ENCODE measurements around the gene TENM3.

TENM3 gene

GRCh38 chr4:182555997-182556418 lies 312.8 kb downstream of the TENM3 start:
- no peak for TF ChIP-seq ARNTL (CRISPR knock-in tag; IDR thresholded peaks at IDR 0.05; ENCODE audit: borderline replicate concordance, low read depth)
- no peak for TF ChIP-seq ZFP30 (CRISPR knock-in tag; IDR thresholded peaks at IDR 0.05)
- no peak for TF ChIP-seq ZNF565 (CRISPR knock-in tag; conservative IDR thresholded peaks at IDR 0.05; ENCODE audit: low read depth)
- no peak for TF ChIP-seq OSR1 (CRISPR knock-in tag; IDR thresholded peaks at IDR 0.05)
- no peak for TF ChIP-seq ZNF70 (CRISPR knock-in tag; IDR thresholded peaks at IDR 0.05)
- TF ChIP-seq CREB5 (CRISPR knock-in tag; IDR thresholded peaks at IDR 0.05; ENCODE audit: low read depth), result no peak
- no peak for TF ChIP-seq POU6F1 (CRISPR knock-in tag; IDR thresholded peaks at IDR 0.05; ENCODE audit: borderline replicate concordance, low read depth)
- no peak for TF ChIP-seq TOX (CRISPR knock-in tag; IDR thresholded peaks at IDR 0.05; ENCODE audit: borderline replicate concordance)
- TF ChIP-seq CSDC2 (CRISPR knock-in tag; IDR thresholded peaks at IDR 0.05), result no peak
- no peak for TF ChIP-seq ZNF8 (CRISPR knock-in tag; IDR thresholded peaks at IDR 0.05)
- no peak for TF ChIP-seq TSHZ2 (CRISPR knock-in tag; IDR thresholded peaks at IDR 0.05)
- no peak for TF ChIP-seq PATZ1 (CRISPR knock-in tag; IDR thresholded peaks at IDR 0.05; ENCODE audit: borderline replicate concordance)
- peak; percentile 71 for ATAC-seq

- no peak; the same call in 2 of the 3 replicates for ATAC-seq
- TF ChIP-seq PATZ1 (CRISPR knock-in tag; IDR thresholded peaks at IDR 0.05; ENCODE audit: borderline replicate concordance) (no peak), GLIS3 (CRISPR knock-in tag; IDR thresholded peaks at IDR 0.05) (no peak), ARNTL (CRISPR knock-in tag; IDR thresholded peaks at IDR 0.05; ENCODE audit: borderline replicate concordance, low read depth) (no peak), TCF4 (CRISPR knock-in tag; IDR thresholded peaks at IDR 0.05; ENCODE audit: borderline replicate concordance) (no peak), ZFP3 (CRISPR knock-in tag; IDR thresholded peaks at IDR 0.05) (no peak), BACH2 (CRISPR knock-in tag; IDR thresholded peaks at IDR 0.05; ENCODE audit: borderline replicate concordance) (no peak), ESRRG (CRISPR knock-in tag; IDR thresholded peaks at IDR 0.05) (no peak), ZFP30 (CRISPR knock-in tag; IDR thresholded peaks at IDR 0.05) (no peak), ZNF70 (CRISPR knock-in tag; IDR thresholded peaks at IDR 0.05) (no peak), SNAI2 (CRISPR knock-in tag; IDR thresholded peaks at IDR 0.05) (no peak)
Observed at GRCh38 chr4:182556580-182556979, 313.4 kb downstream of the TENM3 start.

- ATAC-seq, result no peak
- TF ChIP-seq ARNTL (CRISPR knock-in tag; IDR thresholded peaks at IDR 0.05; ENCODE audit: borderline replicate concordance, low read depth), result no peak
- TF ChIP-seq SNAI2 (CRISPR knock-in tag; IDR thresholded peaks at IDR 0.05), result no peak
- no peak for TF ChIP-seq ZNF565 (CRISPR knock-in tag; conservative IDR thresholded peaks at IDR 0.05; ENCODE audit: low read depth)
- no peak for TF ChIP-seq TOX (CRISPR knock-in tag; IDR thresholded peaks at IDR 0.05; ENCODE audit: borderline replicate concordance)
- TF ChIP-seq OSR1 (CRISPR knock-in tag; IDR thresholded peaks at IDR 0.05), result no peak
- no peak for TF ChIP-seq CSRNP3 (CRISPR knock-in tag; IDR thresholded peaks at IDR 0.05)
- no peak for TF ChIP-seq CSDC2 (CRISPR knock-in tag; IDR thresholded peaks at IDR 0.05)
- TF ChIP-seq PPARA (CRISPR knock-in tag; IDR thresholded peaks at IDR 0.05; ENCODE audit: borderline replicate concordance), result no peak
- TF ChIP-seq TSHZ2 (CRISPR knock-in tag; IDR thresholded peaks at IDR 0.05), result no peak
- TF ChIP-seq POU6F1 (CRISPR knock-in tag; IDR thresholded peaks at IDR 0.05; ENCODE audit: borderline replicate concordance, low read depth), result no peak
Observed at GRCh38 chr4:182560358-182560757, 317.2 kb downstream of the TENM3 start.
